Activated CD8-positive, alpha-beta T cell treated with anti-CD3 and anti-CD28 coated beads for 36 hours (primary cell): ENCODE data around the gene ZIC2. TPM values are rescaled to one million over a fixed set of nuclear protein-coding genes. Genes with fewer than 3 reads are reported as not detected.
"Not testable (repeated sequence)": the region's sequence is repeated elsewhere in the genome, so short reads cannot be mapped to it uniquely, and the experiment has no call there.

Experiments used
- ATAC-seq: fragments of 200-7000 bp; cut with Tn5 transposase; one replicate; pipeline ENCODE4 v1.10.0; 2021; ENCODE audit warnings: mild to moderate bottlenecking, moderate library complexity
- CTCF ChIA-PET: fragments of 350-600 bp; sonication (Branson Sonifier 250); formaldehyde crosslinking; loops from one replicate; lab custom pipeline; 2021; ENCODE audit warnings: antibody characterized with exemption; lab: Charles Lee
- POLR2A ChIA-PET: fragments of 350-600 bp; sonication (Branson Sonifier 250); formaldehyde crosslinking; loops from one replicate; lab custom pipeline; 2021; ENCODE audit warnings: antibody characterized with exemption; lab: Charles Lee
- DNase-seq: peaks from one replicate; pipeline ENCODE4 v3.0.0-alpha.2; 2020
- H3K27ac Mint-ChIP-seq: one replicate; pipeline ENCODE4 v1.8.0; 2021; ENCODE audit warnings: mild to moderate bottlenecking, mixed read lengths
- H3K27me3 Mint-ChIP-seq: one replicate; pipeline ENCODE4 v1.8.0; 2021; ENCODE audit warnings: mixed read lengths
- H3K36me3 Mint-ChIP-seq: one replicate; pipeline ENCODE4 v1.8.0; 2021; ENCODE audit warnings: low read depth, mixed read lengths
- H3K4me1 Mint-ChIP-seq: one replicate; pipeline ENCODE4 v1.8.0; 2021; ENCODE audit warnings: low read depth, mixed read lengths
- H3K4me3 Mint-ChIP-seq: one replicate; pipeline ENCODE4 v1.8.0; 2021; ENCODE audit warnings: mild to moderate bottlenecking, moderate library complexity, mixed read lengths
- H3K9me3 Mint-ChIP-seq: one replicate; pipeline ENCODE4 v1.8.0; 2021; ENCODE audit warnings: mixed read lengths
- intact Hi-C: fragments of 100-400 bp; cut with micrococcal nuclease; formaldehyde crosslinking; loops from one replicate; pipeline ENCODE4 v1.10.0; 2022
- total RNA-seq, 2 experiments: library from RNA; stranded (reverse); gene quantifications; one replicate each; pipeline ENCODE4 v1.2.3, GENCODE V29; 2021
- TF ChIP-seq, protein P1 (sequence below): fragments of 200-600 bp; IDR thresholded peaks from one replicate; pipeline ENCODE4 v1.8.0; 2022; ENCODE audit warnings: antibody characterized with exemption, mild to moderate bottlenecking

ZIC2 gene
- total RNA-seq, 2 experiments from 2014 or later, result not detected

DNA sequence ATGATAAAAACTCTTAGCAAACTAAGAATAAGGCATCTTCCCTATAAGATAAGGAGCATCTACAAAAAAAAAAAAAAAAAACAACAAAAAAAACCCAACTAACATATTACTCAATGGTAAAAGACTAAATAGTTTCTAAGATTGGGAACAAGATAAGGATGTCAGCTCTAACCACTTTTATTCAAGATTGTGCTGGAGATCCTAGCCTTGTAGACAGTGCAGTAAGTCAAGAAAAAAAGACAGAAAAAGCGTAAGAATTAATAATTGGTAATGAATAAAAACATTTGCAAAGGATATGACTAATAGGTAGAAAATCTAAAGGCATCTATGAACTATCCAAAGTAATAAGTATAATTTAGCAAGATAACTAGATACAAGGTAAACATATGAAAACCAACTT lies 33.0 kb downstream of the ZIC2 start:
- ATAC-seq, result no peak

DNA sequence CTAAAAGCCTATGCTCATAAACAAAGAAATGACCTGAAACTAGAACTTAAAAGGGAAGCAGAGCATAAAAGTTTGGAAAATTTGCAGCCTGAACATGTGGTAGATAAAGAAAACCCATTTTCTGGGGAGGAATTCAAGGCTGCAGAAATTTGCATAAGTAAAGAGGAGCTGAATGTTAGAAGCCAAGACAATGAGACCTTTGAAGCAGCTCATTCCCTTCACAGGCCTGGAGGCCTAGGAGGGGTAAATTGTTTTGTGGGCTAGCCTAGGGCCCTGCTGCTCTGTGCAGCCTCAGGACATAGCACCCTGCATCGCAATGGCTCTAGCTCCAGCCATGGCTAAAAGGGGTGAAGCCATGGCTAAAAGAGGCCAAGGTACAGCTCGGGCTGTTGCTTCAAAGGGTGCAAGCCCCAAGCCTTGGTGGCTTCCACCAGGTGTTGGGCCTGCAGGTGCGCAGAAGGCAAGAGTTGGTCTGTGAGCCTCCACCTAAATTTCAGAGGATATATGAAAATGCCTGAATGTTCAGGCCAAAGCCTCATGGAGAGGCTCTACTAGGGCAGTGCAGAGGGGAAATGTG lies 38.3 kb downstream of the ZIC2 start:
- DNase-seq (no peak), ATAC-seq (no peak)
- Mint-ChIP-seq H3K4me1 (no peaks in the 10 kb centered on the region), H3K27ac (no peak overlapping the region), H3K36me3 (no peaks in the 10 kb centered on the region), H3K9me3 (no peaks in the 10 kb centered on the region), H3K27me3 (no peaks in the 10 kb centered on the region), H3K4me3 (no peak overlapping the region)
- ChIA-PET POLR2A (no interaction called here), CTCF (no interaction called here)
- TF ChIP-seq, protein P1, sequence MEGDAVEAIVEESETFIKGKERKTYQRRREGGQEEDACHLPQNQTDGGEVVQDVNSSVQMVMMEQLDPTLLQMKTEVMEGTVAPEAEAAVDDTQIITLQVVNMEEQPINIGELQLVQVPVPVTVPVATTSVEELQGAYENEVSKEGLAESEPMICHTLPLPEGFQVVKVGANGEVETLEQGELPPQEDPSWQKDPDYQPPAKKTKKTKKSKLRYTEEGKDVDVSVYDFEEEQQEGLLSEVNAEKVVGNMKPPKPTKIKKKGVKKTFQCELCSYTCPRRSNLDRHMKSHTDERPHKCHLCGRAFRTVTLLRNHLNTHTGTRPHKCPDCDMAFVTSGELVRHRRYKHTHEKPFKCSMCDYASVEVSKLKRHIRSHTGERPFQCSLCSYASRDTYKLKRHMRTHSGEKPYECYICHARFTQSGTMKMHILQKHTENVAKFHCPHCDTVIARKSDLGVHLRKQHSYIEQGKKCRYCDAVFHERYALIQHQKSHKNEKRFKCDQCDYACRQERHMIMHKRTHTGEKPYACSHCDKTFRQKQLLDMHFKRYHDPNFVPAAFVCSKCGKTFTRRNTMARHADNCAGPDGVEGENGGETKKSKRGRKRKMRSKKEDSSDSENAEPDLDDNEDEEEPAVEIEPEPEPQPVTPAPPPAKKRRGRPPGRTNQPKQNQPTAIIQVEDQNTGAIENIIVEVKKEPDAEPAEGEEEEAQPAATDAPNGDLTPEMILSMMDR, result no peak
- intact Hi-C loops, result no loop called here

More for the DNA sequence above, 33.0 kb downstream of the ZIC2 start:
- Mint-ChIP-seq H3K36me3 (no peaks in the 10 kb centered on the region), H3K9me3 (no peaks in the 10 kb centered on the region), H3K4me3 (no peak overlapping the region), H3K27ac (no peak overlapping the region), H3K4me1 (no peaks in the 10 kb centered on the region), H3K27me3 (peaks cover 10% of the 10 kb centered on the region)
- ChIA-PET CTCF (no interaction called here), POLR2A (no interaction called here)
- intact Hi-C loops, result no loop called here
- DNase-seq, result no peak
- TF ChIP-seq, protein P1, result no peak

DNA sequence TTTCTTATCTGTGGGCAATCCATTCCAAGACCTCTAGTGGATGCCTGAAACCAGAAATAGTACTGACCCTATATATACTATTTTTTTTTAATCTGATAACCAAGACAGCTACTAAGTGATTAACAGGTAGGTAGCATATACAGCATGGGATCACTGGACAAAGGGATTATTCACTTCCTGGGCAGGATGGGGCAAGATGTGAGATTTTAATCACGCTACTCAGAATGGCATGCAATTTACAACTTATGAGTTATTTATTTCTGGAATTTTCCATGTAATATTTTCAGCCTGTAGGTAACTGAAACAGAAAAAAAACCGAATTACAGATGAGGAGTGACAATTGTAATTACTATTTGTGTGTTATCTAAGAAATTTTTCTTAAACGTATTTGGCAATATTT lies 41.2 kb downstream of the ZIC2 start:
- H3K4me1 Mint-ChIP-seq, result no peaks in the 10 kb centered on the region
- TF ChIP-seq, protein P1, result no peak
- H3K27me3 Mint-ChIP-seq, result peaks cover 2% of the 10 kb centered on the region
- ChIA-PET POLR2A (no interaction called here), CTCF (no interaction called here)
- no peak overlapping the region for H3K27ac Mint-ChIP-seq
- DNase-seq (no peak), ATAC-seq (no peak)
- no peak overlapping the region for H3K4me3 Mint-ChIP-seq
- H3K9me3 Mint-ChIP-seq, result no peaks in the 10 kb centered on the region
- no peaks in the 10 kb centered on the region for H3K36me3 Mint-ChIP-seq
- intact Hi-C loops, result no loop called here

DNA sequence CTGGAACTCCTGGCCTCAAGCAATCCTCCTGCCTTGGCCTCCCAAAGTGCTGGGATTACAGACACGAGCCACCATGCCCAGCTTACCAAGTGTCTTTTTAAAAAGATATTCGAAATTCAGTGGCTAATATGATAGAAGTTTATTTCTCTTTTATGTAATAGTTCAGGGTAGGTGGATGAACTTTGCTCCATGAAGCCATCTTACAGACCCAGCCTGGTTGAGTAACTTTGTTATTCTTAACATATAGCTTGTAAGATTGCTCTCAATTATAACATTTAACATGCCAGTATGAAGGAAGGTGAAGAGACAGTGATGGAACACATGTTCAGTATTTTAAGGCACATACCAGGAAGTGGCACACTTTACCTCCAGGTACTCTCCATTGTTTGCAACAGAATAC lies 42.4 kb downstream of the ZIC2 start:
- Mint-ChIP-seq H3K27me3 (peaks cover 4% of the 10 kb centered on the region), H3K9me3 (no peaks in the 10 kb centered on the region), H3K27ac (no peak overlapping the region), H3K4me3 (no peak overlapping the region), H3K4me1 (no peaks in the 10 kb centered on the region), H3K36me3 (no peaks in the 10 kb centered on the region)
- intact Hi-C loops, result no loop called here
- DNase-seq, result no peak
- CTCF ChIA-PET, result no interaction called here
- ATAC-seq, result no peak
- POLR2A ChIA-PET, result no interaction called here
- TF ChIP-seq, protein P1, result no peak

DNA sequence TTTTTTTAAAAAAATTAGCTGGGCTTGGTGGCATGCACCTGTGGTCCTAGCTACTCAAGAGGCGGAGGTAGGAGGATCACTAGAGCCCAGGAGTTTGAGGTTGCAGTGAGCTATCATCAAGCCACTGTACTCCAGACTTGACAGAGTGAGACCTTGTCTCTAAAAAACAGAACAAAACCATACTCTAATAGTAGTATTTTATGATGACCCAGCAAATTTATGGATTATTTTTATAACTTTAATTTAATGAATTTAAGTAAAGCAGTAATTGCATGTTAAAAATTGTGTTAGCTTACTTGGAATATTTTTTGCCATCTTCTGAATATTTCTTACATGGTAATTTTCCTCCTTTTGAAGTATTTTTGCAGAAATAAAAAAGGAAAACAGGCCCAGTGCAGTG lies 48.3 kb downstream of the ZIC2 start:
- H3K36me3 Mint-ChIP-seq, result no peaks in the 10 kb centered on the region
- ATAC-seq, result no peak
- H3K4me3 Mint-ChIP-seq, result no peak overlapping the region
- H3K4me1 Mint-ChIP-seq, result no peaks in the 10 kb centered on the region
- no peak overlapping the region for H3K27ac Mint-ChIP-seq
- DNase-seq, result no peak
- ChIA-PET CTCF (no interaction called here), POLR2A (no interaction called here)
- intact Hi-C loops, result no loop called here
- H3K27me3 Mint-ChIP-seq, result peaks cover 6% of the 10 kb centered on the region
- H3K9me3 Mint-ChIP-seq, result no peaks in the 10 kb centered on the region
- TF ChIP-seq, protein P1, result no peak

DNA sequence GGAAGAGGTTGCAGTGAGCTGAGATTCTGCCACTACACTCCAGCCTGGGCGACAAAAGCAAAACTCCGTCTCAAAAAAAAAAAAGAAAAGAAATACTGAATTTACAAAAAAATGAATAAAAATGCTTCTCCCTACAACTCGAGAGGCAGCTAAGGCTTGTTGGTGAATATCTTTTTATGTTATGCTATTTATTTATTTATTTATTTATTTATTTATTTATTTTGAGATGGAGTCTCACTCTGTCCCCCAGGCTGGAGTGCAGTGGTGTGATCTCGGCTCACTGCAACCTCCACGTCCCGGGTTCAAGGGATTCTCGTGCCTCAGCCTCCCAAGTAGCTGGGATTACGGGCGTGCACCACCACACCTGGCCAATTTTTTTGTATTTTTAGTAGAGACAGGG lies 51.1 kb downstream of the ZIC2 start:
- H3K9me3 Mint-ChIP-seq, H3K4me1 Mint-ChIP-seq, ATAC-seq, POLR2A ChIA-PET, H3K27me3 Mint-ChIP-seq, H3K36me3 Mint-ChIP-seq, H3K4me3 Mint-ChIP-seq, DNase-seq, intact Hi-C loops, H3K27ac Mint-ChIP-seq: not testable (repeated sequence)
- CTCF ChIA-PET, result interaction anchor here (0.7 kb wide), 1 partner anchor 10 kb away, joined by 3 read pairs; no protein-coding TSS in a partner anchor
